HepG2 (cell line): ENCODE data around the gene GAS2. TPM values are rescaled to one million over a fixed set of nuclear protein-coding genes. Genes with fewer than 3 reads are reported as not detected.

Experiments used
- ARHGAP35 ChIP-seq: sonication (generic); formaldehyde crosslinking; IDR thresholded peaks from 2 replicates; pipeline ENCODE4 v1.9.0; 2022; ENCODE audit warnings: mild to moderate bottlenecking, inconsistent platforms, moderate library complexity, missing genetic modification reagents, borderline replicate concordance
- CREB1 ChIP-seq, 2 experiments: fragments of 450-650 bp in 1 of 2; IDR thresholded peaks; 2 replicates each; pipeline ENCODE4 v1.6.1; 2016 to 2017; ENCODE audit warnings: control low read depth in 1 of 2, mild to moderate bottlenecking in 1 of 2, missing compliant biosample characterization in 1 of 2, missing genetic modification characterization in 1 of 2
- DPF2 ChIP-seq: sonication (generic); formaldehyde crosslinking; IDR thresholded peaks from 2 replicates; pipeline ENCODE4 v1.4.0; 2020; ENCODE audit warnings: mild to moderate bottlenecking, low read depth, missing genetic modification reagents, borderline replicate concordance
- ERF ChIP-seq: IDR thresholded peaks from 2 replicates; pipeline ENCODE4 v1.6.1; 2018; ENCODE audit warnings: missing biosample characterization, missing genetic modification reagents
- FOXA1 ChIP-seq, 2 experiments: fragments of 450-650 bp in 1 of 2; sonication (generic) in 1 of 2; formaldehyde crosslinking in 1 of 2; IDR thresholded peaks; 2 replicates each; pipeline versions ENCODE4 v1.4.0 to v1.6.1; 2016 to 2020; ENCODE audit warnings: missing genetic modification reagents in 1 of 2
- RAD21 ChIP-seq: fragments of 450-650 bp; formaldehyde crosslinking; IDR thresholded peaks from 2 replicates; pipeline ENCODE4 v1.5.0; 2020; ENCODE audit warnings: mild to moderate bottlenecking
- RBM39 ChIP-seq: fragments of 200-400 bp; formaldehyde crosslinking; IDR thresholded peaks from one replicate; pipeline ENCODE4 v1.6.1; 2018; ENCODE audit warnings: antibody characterized with exemption, mild to moderate bottlenecking, low read depth, low read length; ENCODE audit not compliant: poor library complexity, severe bottlenecking
- SRF ChIP-seq: IDR thresholded peaks from 2 replicates; pipeline ENCODE4 v1.6.1; 2011; ENCODE audit warnings: mild to moderate bottlenecking, low read depth, low read length, moderate library complexity
- ZNF232 ChIP-seq: sonication (generic); formaldehyde crosslinking; IDR thresholded peaks from 2 replicates; pipeline ENCODE4 v1.4.0; 2020; ENCODE audit warnings: missing genetic modification reagents, borderline replicate concordance
- ZNF619 ChIP-seq: sonication (generic); formaldehyde crosslinking; IDR thresholded peaks from 2 replicates; pipeline ENCODE4 v1.4.0; 2020; ENCODE audit warnings: mild to moderate bottlenecking, missing genetic modification reagents
- ZNF788 ChIP-seq: sonication (generic); formaldehyde crosslinking; IDR thresholded peaks from 2 replicates; pipeline ENCODE4 v1.5.0; 2020; ENCODE audit warnings: mild to moderate bottlenecking, missing genetic modification reagents, borderline replicate concordance
- polyA plus RNA-seq, 8 experiments: library from polyadenylated mRNA; depleted of rRNA in 3 of 8; stranded (reverse) in 7 of 8; unstranded in 1 of 8; fragments of >200 nt; fragmentation: Illumina TruSeq in 4 of 8; extraction: Trizol in 4 of 8; gene quantifications; 2 replicates each; pipeline versions ENCODE4 v1.2.1 to v1.2.3, GENCODE V29; 2011 to 2016; ENCODE audit warnings: low read depth in 4 of 8, missing spikeins in 1 of 8, mixed read lengths in 1 of 8; ENCODE audit not compliant: insufficient read depth in 1 of 8
- total RNA-seq, 5 experiments: library from RNA; depleted of rRNA; stranded (reverse); fragments of >200 nt; fragmentation: Illumina TruSeq; extraction: Trizol; gene quantifications; 2 replicates each; pipeline ENCODE4 v1.2.3, GENCODE V29; 2016; ENCODE audit warnings: low read depth in 1 of 5
- TF ChIP-seq, protein P1 (sequence below): IDR thresholded peaks from 2 replicates; pipeline ENCODE4 v1.6.1; 2016; ENCODE audit warnings: low read depth, missing genetic modification reagents, missing compliant biosample characterization
- TF ChIP-seq, protein P2 (sequence below): fragments of 450-650 bp; IDR thresholded peaks from 2 replicates; pipeline ENCODE4 v1.6.1; 2017; ENCODE audit warnings: mild to moderate bottlenecking
- TF ChIP-seq, protein P3 (sequence below): sonication (generic); formaldehyde crosslinking; IDR thresholded peaks from 2 replicates; pipeline ENCODE4 v1.8.0; 2022; ENCODE audit warnings: mild to moderate bottlenecking, missing genetic modification reagents; ENCODE audit not compliant: insufficient replicate concordance
- TF ChIP-seq, protein P4 (sequence below): sonication (generic); formaldehyde crosslinking; IDR thresholded peaks from 2 replicates; pipeline ENCODE4 v1.4.0; 2020; ENCODE audit warnings: mild to moderate bottlenecking, low read depth, missing genetic modification reagents

GAS2 gene
- total and polyA plus RNA-seq, 2 of the 13 experiments (the other 11 are each of a cell fraction or from before 2014, with no cell fraction given) = 26.0 to 85.1 TPM

DNA sequence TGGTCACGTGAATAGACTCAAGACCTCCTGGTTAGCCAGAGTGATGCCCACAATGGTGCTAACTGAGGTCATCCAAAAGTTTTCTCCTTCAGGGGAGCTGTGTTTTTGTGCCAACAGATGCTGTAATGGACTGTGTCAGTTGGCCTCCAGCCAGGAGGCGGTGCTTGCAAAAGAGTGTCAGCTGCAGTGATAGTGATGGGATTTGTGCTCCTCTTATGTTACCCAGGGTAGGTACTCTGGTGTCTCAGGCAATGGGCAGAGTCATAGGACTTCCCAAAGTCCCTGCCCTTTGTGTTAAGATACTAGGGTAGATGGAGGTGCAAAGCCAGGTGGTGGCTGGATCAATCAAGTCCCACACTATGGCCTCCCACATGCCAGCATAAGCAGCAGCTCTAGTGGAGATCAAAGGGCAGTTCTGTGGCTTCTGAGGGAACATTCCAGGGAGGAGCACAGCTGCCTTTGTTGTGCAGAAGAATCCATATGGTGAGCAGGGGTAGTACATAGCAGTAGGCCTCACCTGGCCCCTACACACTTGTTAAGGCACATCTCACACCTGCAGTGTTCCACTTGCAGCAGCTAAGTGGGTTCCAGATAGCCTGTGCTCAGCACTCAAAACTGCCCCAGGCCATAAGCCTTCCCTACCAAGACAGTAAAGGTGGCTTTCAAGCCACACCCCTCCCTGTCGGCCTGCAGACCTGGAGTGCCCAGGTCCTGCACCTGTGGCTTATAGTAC lies 31.3 kb upstream of the GAS2 start (continued):
- TF ChIP-seq, protein P1, sequence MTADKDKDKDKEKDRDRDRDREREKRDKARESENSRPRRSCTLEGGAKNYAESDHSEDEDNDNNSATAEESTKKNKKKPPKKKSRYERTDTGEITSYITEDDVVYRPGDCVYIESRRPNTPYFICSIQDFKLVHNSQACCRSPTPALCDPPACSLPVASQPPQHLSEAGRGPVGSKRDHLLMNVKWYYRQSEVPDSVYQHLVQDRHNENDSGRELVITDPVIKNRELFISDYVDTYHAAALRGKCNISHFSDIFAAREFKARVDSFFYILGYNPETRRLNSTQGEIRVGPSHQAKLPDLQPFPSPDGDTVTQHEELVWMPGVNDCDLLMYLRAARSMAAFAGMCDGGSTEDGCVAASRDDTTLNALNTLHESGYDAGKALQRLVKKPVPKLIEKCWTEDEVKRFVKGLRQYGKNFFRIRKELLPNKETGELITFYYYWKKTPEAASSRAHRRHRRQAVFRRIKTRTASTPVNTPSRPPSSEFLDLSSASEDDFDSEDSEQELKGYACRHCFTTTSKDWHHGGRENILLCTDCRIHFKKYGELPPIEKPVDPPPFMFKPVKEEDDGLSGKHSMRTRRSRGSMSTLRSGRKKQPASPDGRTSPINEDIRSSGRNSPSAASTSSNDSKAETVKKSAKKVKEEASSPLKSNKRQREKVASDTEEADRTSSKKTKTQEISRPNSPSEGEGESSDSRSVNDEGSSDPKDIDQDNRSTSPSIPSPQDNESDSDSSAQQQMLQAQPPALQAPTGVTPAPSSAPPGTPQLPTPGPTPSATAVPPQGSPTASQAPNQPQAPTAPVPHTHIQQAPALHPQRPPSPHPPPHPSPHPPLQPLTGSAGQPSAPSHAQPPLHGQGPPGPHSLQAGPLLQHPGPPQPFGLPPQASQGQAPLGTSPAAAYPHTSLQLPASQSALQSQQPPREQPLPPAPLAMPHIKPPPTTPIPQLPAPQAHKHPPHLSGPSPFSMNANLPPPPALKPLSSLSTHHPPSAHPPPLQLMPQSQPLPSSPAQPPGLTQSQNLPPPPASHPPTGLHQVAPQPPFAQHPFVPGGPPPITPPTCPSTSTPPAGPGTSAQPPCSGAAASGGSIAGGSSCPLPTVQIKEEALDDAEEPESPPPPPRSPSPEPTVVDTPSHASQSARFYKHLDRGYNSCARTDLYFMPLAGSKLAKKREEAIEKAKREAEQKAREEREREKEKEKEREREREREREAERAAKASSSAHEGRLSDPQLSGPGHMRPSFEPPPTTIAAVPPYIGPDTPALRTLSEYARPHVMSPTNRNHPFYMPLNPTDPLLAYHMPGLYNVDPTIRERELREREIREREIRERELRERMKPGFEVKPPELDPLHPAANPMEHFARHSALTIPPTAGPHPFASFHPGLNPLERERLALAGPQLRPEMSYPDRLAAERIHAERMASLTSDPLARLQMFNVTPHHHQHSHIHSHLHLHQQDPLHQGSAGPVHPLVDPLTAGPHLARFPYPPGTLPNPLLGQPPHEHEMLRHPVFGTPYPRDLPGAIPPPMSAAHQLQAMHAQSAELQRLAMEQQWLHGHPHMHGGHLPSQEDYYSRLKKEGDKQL = peak; percentile 50; the same call in 1 of the 2 replicates
- TF ChIP-seq ERF (CRISPR knock-in tag) (no peak), SRF (no peak), CREB1 (IDR thresholded peaks at IDR 0.05) (no peak), CREB1 (CRISPR knock-in tag; IDR thresholded peaks at IDR 0.05) (no peak; the same call in 1 of the 2 replicates), ZNF619 (CRISPR knock-in tag) (no peak), ZNF788 (CRISPR knock-in tag) (peak; percentile 62; the same call in 1 of the 2 replicates), ZNF232 (CRISPR knock-in tag) (0 out of 2 replicates have a peak, but pooled peaks have one; percentile 49), DPF2 (CRISPR knock-in tag) (peak; percentile 67; the same call in 1 of the 2 replicates), FOXA1 (IDR thresholded peaks at IDR 0.05) (no peak), FOXA1 (CRISPR knock-in tag; IDR thresholded peaks at IDR 0.05) (no peak), RBM39 (no peak), ARHGAP35 (no peak), RAD21 (no peak)
- TF ChIP-seq, protein P2, sequence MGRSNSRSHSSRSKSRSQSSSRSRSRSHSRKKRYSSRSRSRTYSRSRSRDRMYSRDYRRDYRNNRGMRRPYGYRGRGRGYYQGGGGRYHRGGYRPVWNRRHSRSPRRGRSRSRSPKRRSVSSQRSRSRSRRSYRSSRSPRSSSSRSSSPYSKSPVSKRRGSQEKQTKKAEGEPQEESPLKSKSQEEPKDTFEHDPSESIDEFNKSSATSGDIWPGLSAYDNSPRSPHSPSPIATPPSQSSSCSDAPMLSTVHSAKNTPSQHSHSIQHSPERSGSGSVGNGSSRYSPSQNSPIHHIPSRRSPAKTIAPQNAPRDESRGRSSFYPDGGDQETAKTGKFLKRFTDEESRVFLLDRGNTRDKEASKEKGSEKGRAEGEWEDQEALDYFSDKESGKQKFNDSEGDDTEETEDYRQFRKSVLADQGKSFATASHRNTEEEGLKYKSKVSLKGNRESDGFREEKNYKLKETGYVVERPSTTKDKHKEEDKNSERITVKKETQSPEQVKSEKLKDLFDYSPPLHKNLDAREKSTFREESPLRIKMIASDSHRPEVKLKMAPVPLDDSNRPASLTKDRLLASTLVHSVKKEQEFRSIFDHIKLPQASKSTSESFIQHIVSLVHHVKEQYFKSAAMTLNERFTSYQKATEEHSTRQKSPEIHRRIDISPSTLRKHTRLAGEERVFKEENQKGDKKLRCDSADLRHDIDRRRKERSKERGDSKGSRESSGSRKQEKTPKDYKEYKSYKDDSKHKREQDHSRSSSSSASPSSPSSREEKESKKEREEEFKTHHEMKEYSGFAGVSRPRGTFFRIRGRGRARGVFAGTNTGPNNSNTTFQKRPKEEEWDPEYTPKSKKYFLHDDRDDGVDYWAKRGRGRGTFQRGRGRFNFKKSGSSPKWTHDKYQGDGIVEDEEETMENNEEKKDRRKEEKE = no peak
- TF ChIP-seq, protein P3, sequence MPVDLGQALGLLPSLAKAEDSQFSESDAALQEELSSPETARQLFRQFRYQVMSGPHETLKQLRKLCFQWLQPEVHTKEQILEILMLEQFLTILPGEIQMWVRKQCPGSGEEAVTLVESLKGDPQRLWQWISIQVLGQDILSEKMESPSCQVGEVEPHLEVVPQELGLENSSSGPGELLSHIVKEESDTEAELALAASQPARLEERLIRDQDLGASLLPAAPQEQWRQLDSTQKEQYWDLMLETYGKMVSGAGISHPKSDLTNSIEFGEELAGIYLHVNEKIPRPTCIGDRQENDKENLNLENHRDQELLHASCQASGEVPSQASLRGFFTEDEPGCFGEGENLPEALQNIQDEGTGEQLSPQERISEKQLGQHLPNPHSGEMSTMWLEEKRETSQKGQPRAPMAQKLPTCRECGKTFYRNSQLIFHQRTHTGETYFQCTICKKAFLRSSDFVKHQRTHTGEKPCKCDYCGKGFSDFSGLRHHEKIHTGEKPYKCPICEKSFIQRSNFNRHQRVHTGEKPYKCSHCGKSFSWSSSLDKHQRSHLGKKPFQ (CRISPR knock-in tag) = no peak
- TF ChIP-seq, protein P4, sequence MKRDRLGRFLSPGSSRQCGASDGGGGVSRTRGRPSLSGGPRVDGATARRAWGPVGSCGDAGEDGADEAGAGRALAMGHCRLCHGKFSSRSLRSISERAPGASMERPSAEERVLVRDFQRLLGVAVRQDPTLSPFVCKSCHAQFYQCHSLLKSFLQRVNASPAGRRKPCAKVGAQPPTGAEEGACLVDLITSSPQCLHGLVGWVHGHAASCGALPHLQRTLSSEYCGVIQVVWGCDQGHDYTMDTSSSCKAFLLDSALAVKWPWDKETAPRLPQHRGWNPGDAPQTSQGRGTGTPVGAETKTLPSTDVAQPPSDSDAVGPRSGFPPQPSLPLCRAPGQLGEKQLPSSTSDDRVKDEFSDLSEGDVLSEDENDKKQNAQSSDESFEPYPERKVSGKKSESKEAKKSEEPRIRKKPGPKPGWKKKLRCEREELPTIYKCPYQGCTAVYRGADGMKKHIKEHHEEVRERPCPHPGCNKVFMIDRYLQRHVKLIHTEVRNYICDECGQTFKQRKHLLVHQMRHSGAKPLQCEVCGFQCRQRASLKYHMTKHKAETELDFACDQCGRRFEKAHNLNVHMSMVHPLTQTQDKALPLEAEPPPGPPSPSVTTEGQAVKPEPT = no peak
